HEK293 (cell line): ENCODE results near the gene PSTK.

Experiments used
- CTCF ChIA-PET: fragments of 350-600 bp; formaldehyde crosslinking; extraction: SDS; loops from one replicate; lab custom pipeline; 2021; ENCODE audit warnings: antibody characterized with exemption; lab: Yijun Ruan, JAX
- POLR2A ChIA-PET: fragments of 300-600 bp; formaldehyde crosslinking; extraction: SDS; loops from one replicate; lab custom pipeline; 2020; ENCODE audit warnings: antibody characterized with exemption, inconsistent platforms; lab: Yijun Ruan, JAX
- H3K27ac ChIP-seq: fragments of 200-500 bp; sonication (Bioruptor generic); 2 replicates; pipeline ENCODE4 v1.5.1; 2014; ENCODE audit warnings: low read depth, low read length, control low read depth, inconsistent platforms; ENCODE audit errors: extremely low read depth
- H3K36me3 ChIP-seq, 2 experiments: fragments of 200-500 bp in 1 of 2; sonication (Bioruptor generic) in 1 of 2; 1 replicate in 1 of 2; 2 replicates in 1 of 2; pipeline ENCODE4 v1.5.1; 2014 to 2017; ENCODE audit warnings: inconsistent platforms in 2 of 2, low read length in 2 of 2; ENCODE audit not compliant: control insufficient read depth in 2 of 2, insufficient read depth in 1 of 2
- H3K4me1 ChIP-seq: fragments of 200-500 bp; sonication (Bioruptor generic); 2 replicates; pipeline ENCODE4 v1.5.1; 2014; ENCODE audit warnings: mild to moderate bottlenecking, low read length, inconsistent platforms; ENCODE audit not compliant: control insufficient read depth, insufficient read depth
- H3K4me3 ChIP-seq: 2 replicates; pipeline ENCODE4 v1.5.1; 2011; ENCODE audit warnings: low read depth, mild to moderate bottlenecking, control low read depth, low read length, moderate library complexity
- H3K9me3 ChIP-seq: fragments of 200-500 bp; sonication (Bioruptor generic); 2 replicates; pipeline ENCODE4 v1.5.1; 2014; ENCODE audit warnings: low read depth, low read length, inconsistent platforms; ENCODE audit not compliant: control insufficient read depth, insufficient read depth
- CTCF ChIP-seq: fragments of 450-650 bp; formaldehyde crosslinking; IDR thresholded peaks from 2 replicates; pipeline ENCODE4 v1.5.1; 2016; ENCODE audit warnings: missing biosample characterization, missing genetic modification characterization
- EGR2 ChIP-seq: fragments of 450-650 bp; formaldehyde crosslinking; IDR thresholded peaks from 2 replicates; pipeline ENCODE4 v1.5.1; 2016; ENCODE audit warnings: low read depth, missing biosample characterization, missing genetic modification characterization
- ELK4 ChIP-seq: IDR thresholded peaks from 2 replicates; pipeline ENCODE4 v1.6.1; 2011; ENCODE audit warnings: mild to moderate bottlenecking, low read depth, low read length, borderline replicate concordance
- GLI2 ChIP-seq: fragments of 450-650 bp; formaldehyde crosslinking; IDR thresholded peaks from 2 replicates; pipeline ENCODE4; 2017; ENCODE audit warnings: missing biosample characterization, missing genetic modification characterization, low read depth, borderline replicate concordance
- INSM2 ChIP-seq: fragments of 450-650 bp; formaldehyde crosslinking; IDR thresholded peaks from 2 replicates; pipeline ENCODE4 v1.5.1; 2016; ENCODE audit warnings: missing biosample characterization, missing genetic modification characterization
- OVOL3 ChIP-seq: fragments of 450-650 bp; formaldehyde crosslinking; IDR thresholded peaks from 2 replicates; pipeline ENCODE4 v1.5.1; 2016; ENCODE audit warnings: missing biosample characterization, missing genetic modification characterization
- ZBTB49 ChIP-seq: fragments of 450-650 bp; formaldehyde crosslinking; IDR thresholded peaks from 2 replicates; pipeline ENCODE4 v1.5.1; 2016; ENCODE audit warnings: missing biosample characterization, missing genetic modification characterization, low read depth
- ZBTB6 ChIP-seq: fragments of 450-650 bp; formaldehyde crosslinking; IDR thresholded peaks from 2 replicates; pipeline ENCODE4 v1.5.1; 2017; ENCODE audit warnings: missing biosample characterization, missing genetic modification characterization
- ZBTB7A ChIP-seq: fragments of 450-650 bp; formaldehyde crosslinking; IDR thresholded peaks from 2 replicates; pipeline ENCODE4 v1.5.1; 2016; ENCODE audit warnings: low read depth, missing biosample characterization, missing genetic modification characterization
- ZNF10 ChIP-seq: fragments of 450-650 bp; formaldehyde crosslinking; IDR thresholded peaks from 2 replicates; pipeline ENCODE4 v1.5.1; 2017; ENCODE audit warnings: missing biosample characterization, missing genetic modification characterization
- ZNF112 ChIP-seq: fragments of 450-650 bp; formaldehyde crosslinking; IDR thresholded peaks from 2 replicates; pipeline ENCODE4 v1.5.0; 2017; ENCODE audit warnings: missing biosample characterization, missing genetic modification characterization
- ZNF148 ChIP-seq: fragments of 450-650 bp; formaldehyde crosslinking; IDR thresholded peaks from 2 replicates; pipeline ENCODE4 v1.5.0; 2017; ENCODE audit warnings: missing biosample characterization, missing genetic modification characterization, borderline replicate concordance
- ZNF280D ChIP-seq: fragments of 450-650 bp; formaldehyde crosslinking; IDR thresholded peaks from 2 replicates; pipeline ENCODE4 v1.5.1; 2016; ENCODE audit warnings: missing biosample characterization, missing genetic modification characterization
- ZNF311 ChIP-seq: fragments of 450-650 bp; formaldehyde crosslinking; IDR thresholded peaks from 2 replicates; pipeline ENCODE4 v1.5.1; 2017; ENCODE audit warnings: missing biosample characterization, missing genetic modification characterization, borderline replicate concordance
- ZNF433 ChIP-seq: fragments of 450-650 bp; formaldehyde crosslinking; IDR thresholded peaks from 2 replicates; pipeline ENCODE4 v1.5.1; 2016; ENCODE audit warnings: missing biosample characterization, missing genetic modification characterization, low read depth
- ZNF549 ChIP-seq: fragments of 450-650 bp; IDR thresholded peaks from 2 replicates; pipeline ENCODE4 v1.5.1; 2018; ENCODE audit warnings: missing biosample characterization, missing genetic modification characterization, mild to moderate bottlenecking, inconsistent platforms, moderate library complexity
- ZNF596 ChIP-seq: fragments of 450-650 bp; IDR thresholded peaks from 2 replicates; pipeline ENCODE4 v1.5.0; 2018; ENCODE audit warnings: missing biosample characterization, mild to moderate bottlenecking, missing genetic modification characterization, moderate library complexity
- ZNF610 ChIP-seq: fragments of 450-650 bp; formaldehyde crosslinking; IDR thresholded peaks from 2 replicates; pipeline ENCODE4 v1.5.1; 2016; ENCODE audit warnings: missing biosample characterization, missing genetic modification characterization, borderline replicate concordance
- ZNF658 ChIP-seq: fragments of 450-650 bp; formaldehyde crosslinking; IDR thresholded peaks from 2 replicates; pipeline ENCODE4; 2016; ENCODE audit warnings: missing biosample characterization, missing genetic modification characterization
- ZNF707 ChIP-seq: fragments of 450-650 bp; formaldehyde crosslinking; IDR thresholded peaks from 2 replicates; pipeline ENCODE4 v1.5.1; 2016; ENCODE audit warnings: missing biosample characterization, missing genetic modification characterization

PSTK gene

GRCh38 chr10:123021517-123021916, 41.3 kb downstream of the PSTK start:
- no peak for TF ChIP-seq ZNF596 (tag by site-specific recombination)
- no peak overlapping the region for H3K27ac ChIP-seq
- H3K36me3 ChIP-seq: no peaks in the 10 kb centered on the region
- peaks cover 4% of the 10 kb centered on the region for H3K4me1 ChIP-seq
- H3K4me3 ChIP-seq: no peak overlapping the region
- H3K9me3 ChIP-seq: no peaks in the 10 kb centered on the region
- POLR2A ChIA-PET: no interaction called here
- CTCF ChIA-PET: interaction anchor here (0.6 to 2.2 kb wide), 11 partner anchors 8 to 851 kb away, joined by 3 to 17 read pairs (median 4); no protein-coding TSS in a partner anchor

- no peak overlapping the region for H3K4me3 ChIP-seq
- peaks cover 4% of the 10 kb centered on the region for H3K4me1 ChIP-seq
- POLR2A ChIA-PET: no interaction called here
- CTCF ChIA-PET: interaction anchor here (1.0 kb wide), 1 partner anchor 11 kb away, joined by 3 read pairs; no protein-coding TSS in a partner anchor
- no peaks in the 10 kb centered on the region for H3K9me3 ChIP-seq
- no peak overlapping the region for H3K27ac ChIP-seq
- H3K36me3 ChIP-seq: no peaks in the 10 kb centered on the region; a peak in 1 of 3 replicates
- no peak for TF ChIP-seq ZNF658
- TF ChIP-seq ZNF610 (tag by site-specific recombination): no peak
- no peak for TF ChIP-seq ZNF112
- TF ChIP-seq ZNF707 (tag by site-specific recombination): no peak
- no peak for TF ChIP-seq OVOL3 (tag by site-specific recombination)
- no peak for TF ChIP-seq ZNF433 (tag by site-specific recombination)
- TF ChIP-seq EGR2 (tag by site-specific recombination): no peak
- no peak for TF ChIP-seq ZNF311
- TF ChIP-seq ZBTB6 (tag by site-specific recombination): no peak
- no peak for TF ChIP-seq ZBTB7A (tag by site-specific recombination)
- no peak for TF ChIP-seq ZNF10 (tag by site-specific recombination)
- no peak for TF ChIP-seq ZNF549 (tag by site-specific recombination)
- TF ChIP-seq ZNF148: no peak
- TF ChIP-seq ELK4: no peak
- no peak for TF ChIP-seq GLI2
- no peak for TF ChIP-seq ZNF280D (tag by site-specific recombination)
- TF ChIP-seq INSM2 (tag by site-specific recombination): no peak
- TF ChIP-seq ZBTB49 (tag by site-specific recombination): no peak
- TF ChIP-seq CTCF (tag by site-specific recombination): no peak
These were observed 44.3 kb downstream of the PSTK start for GRCh38 chr10:123024540-123024939.
